GM12892 (cell line): ENCODE data around the gene C1orf116.

ENCODE experiments used
- POLR2A ChIP-seq: IDR thresholded peaks from 2 replicates; pipeline ENCODE4 v1.6.1; 2011; ENCODE audit warnings: low read depth, low read length, control low read depth
- POLR2AphosphoS5 ChIP-seq: IDR thresholded peaks from 2 replicates; pipeline ENCODE4 v1.6.1; 2011; ENCODE audit warnings: low read depth, low read length, control low read depth

DNA sequence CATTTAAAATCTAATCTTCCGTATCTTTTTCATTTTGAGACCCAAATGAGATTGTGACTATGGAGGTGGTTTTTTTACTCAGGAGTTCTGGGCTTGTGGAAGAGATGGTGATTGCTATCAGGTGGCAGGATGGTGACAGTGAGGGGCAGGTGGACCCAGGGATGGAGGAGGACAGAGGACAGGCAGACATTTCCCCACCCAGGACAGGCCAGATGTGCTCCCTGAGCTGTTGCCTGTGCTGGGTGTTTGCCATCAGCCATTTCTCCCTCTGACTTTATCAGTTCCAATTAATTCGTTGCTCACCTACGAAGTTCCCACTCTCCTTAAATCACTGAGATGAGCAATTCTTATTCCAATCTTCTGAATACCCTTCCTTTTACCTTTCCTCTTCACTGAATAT lies 26.5 kb downstream of the C1orf116 start:
- no peak for TF ChIP-seq POLR2AphosphoS5
- no peak for TF ChIP-seq POLR2A
